Testis (tissue), 2 donors: ENCODE data around the gene NUDT15.

Experiments used
- POLR2A ChIP-seq: fragments of 450-650 bp; IDR thresholded peaks from one replicate; pipeline ENCODE4 v1.6.1; 2017; ENCODE audit warnings: antibody characterized with exemption, mild to moderate bottlenecking, moderate library complexity
- TF ChIP-seq, protein P1 (sequence below), 3 experiments: fragments of 450-650 bp in 2 of 3; fragments of 200-600 bp in 1 of 3; sonication (generic) in 1 of 3; IDR thresholded peaks; one replicate each; pipeline ENCODE4 v1.5.1; 2016 to 2019; ENCODE audit warnings: antibody characterized with exemption in 3 of 3, mild to moderate bottlenecking in 2 of 3, moderate library complexity in 1 of 3

DNA sequence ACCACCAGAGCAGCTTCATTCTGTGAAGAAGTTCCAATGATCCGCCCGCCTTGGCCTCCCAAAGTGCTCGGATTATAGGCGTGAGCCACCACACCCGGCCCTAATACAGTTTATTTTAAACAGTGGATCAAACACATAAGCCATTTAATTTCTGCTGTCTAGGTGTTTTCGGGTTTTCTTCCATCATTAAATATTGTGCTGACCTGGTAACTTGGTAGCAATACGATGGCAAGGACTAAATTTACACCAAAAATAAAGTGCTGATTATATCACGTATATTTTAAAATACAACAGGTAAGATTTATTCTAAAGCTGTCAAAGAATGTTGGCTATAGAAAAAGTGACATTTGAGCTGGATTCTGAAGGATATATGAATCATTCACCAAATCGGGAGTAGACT, 56.1 kb downstream of the NUDT15 start:
- TF ChIP-seq, protein P1, sequence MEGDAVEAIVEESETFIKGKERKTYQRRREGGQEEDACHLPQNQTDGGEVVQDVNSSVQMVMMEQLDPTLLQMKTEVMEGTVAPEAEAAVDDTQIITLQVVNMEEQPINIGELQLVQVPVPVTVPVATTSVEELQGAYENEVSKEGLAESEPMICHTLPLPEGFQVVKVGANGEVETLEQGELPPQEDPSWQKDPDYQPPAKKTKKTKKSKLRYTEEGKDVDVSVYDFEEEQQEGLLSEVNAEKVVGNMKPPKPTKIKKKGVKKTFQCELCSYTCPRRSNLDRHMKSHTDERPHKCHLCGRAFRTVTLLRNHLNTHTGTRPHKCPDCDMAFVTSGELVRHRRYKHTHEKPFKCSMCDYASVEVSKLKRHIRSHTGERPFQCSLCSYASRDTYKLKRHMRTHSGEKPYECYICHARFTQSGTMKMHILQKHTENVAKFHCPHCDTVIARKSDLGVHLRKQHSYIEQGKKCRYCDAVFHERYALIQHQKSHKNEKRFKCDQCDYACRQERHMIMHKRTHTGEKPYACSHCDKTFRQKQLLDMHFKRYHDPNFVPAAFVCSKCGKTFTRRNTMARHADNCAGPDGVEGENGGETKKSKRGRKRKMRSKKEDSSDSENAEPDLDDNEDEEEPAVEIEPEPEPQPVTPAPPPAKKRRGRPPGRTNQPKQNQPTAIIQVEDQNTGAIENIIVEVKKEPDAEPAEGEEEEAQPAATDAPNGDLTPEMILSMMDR (IDR thresholded peaks at IDR 0.05), result no peak
- TF ChIP-seq POLR2A, result no peak
